Neural cell (in vitro differentiated cells): ENCODE data around the gene CCL15. TPM values are rescaled to one million over a fixed set of nuclear protein-coding genes. Genes with fewer than 3 reads are reported as not detected.

Source experiments
- H2AFZ ChIP-seq: fragments of 200-600, 300-800 bp; sonication (generic), shearing (Covaris generic); 2 replicates; pipeline ENCODE4 v1.6.0; 2014; ENCODE audit warnings: low read depth, mild to moderate bottlenecking, antibody characterized with exemption, low read length, moderate library complexity
- H3F3A ChIP-seq: fragments of 200-600 bp; shearing (Covaris generic); 2 replicates; pipeline ENCODE4 v1.6.1; 2016; ENCODE audit warnings: mild to moderate bottlenecking, moderate library complexity, mixed read lengths, antibody characterized with exemption, low read length; ENCODE audit not compliant: insufficient read depth, poor library complexity, severe bottlenecking
- H3K27ac ChIP-seq: fragments of 200-600, 300-800 bp; sonication (generic), shearing (Covaris generic); 2 replicates; pipeline ENCODE4 v1.5.1; 2014; ENCODE audit warnings: mild to moderate bottlenecking, low read length, moderate library complexity
- H3K27me3 ChIP-seq: fragments of 300-800, 200-600 bp; sonication (generic), shearing (Covaris generic); 2 replicates; pipeline ENCODE4 v1.6.0; 2014; ENCODE audit warnings: mild to moderate bottlenecking, low read depth, low read length, moderate library complexity; ENCODE audit not compliant: insufficient read depth
- H3K36me3 ChIP-seq: fragments of 300-800, 200-600 bp; sonication (generic), shearing (Covaris generic); 2 replicates; pipeline ENCODE4 v1.5.1; 2014; ENCODE audit warnings: mild to moderate bottlenecking, antibody characterized with exemption, low read length, moderate library complexity; ENCODE audit not compliant: insufficient read depth
- H3K4me2 ChIP-seq: fragments of 300-800, 200-600 bp; sonication (generic), shearing (Covaris generic); 2 replicates; pipeline ENCODE4 v1.6.0; 2014; ENCODE audit warnings: mild to moderate bottlenecking, low read length
- H3K4me3 ChIP-seq: fragments of 300-800, 200-600 bp; sonication (generic), shearing (Covaris generic); 2 replicates; pipeline ENCODE4 v1.5.1; 2014; ENCODE audit warnings: mild to moderate bottlenecking, low read length, moderate library complexity
- H3K79me2 ChIP-seq: fragments of 200-600 bp; shearing (Covaris generic); replicated peaks from 2 replicates; pipeline ENCODE4 v1.6.0; 2014; ENCODE audit warnings: mild to moderate bottlenecking, low read length, moderate library complexity; ENCODE audit not compliant: insufficient read depth
- H3K9ac ChIP-seq: fragments of 300-800, 200-600 bp; sonication (generic), shearing (Covaris generic); 2 replicates; pipeline ENCODE4 v1.6.1; 2016; ENCODE audit warnings: mild to moderate bottlenecking, low read length, mixed read lengths
- H3K9me2 ChIP-seq: fragments of 200-600 bp; shearing (Covaris generic); 2 replicates; pipeline ENCODE4 v1.6.1; 2016; ENCODE audit warnings: mild to moderate bottlenecking, low read length, mixed read lengths; ENCODE audit not compliant: insufficient read depth
- H3K9me3 ChIP-seq: fragments of 200-600, 300-800 bp; sonication (generic), shearing (Covaris generic); 2 replicates; pipeline ENCODE4 v1.6.1; 2016; ENCODE audit warnings: mild to moderate bottlenecking, mixed run types, low read length, moderate library complexity, mixed read lengths
- H4K20me1 ChIP-seq: fragments of 200-600 bp; shearing (Covaris generic); 2 replicates; pipeline ENCODE4 v1.6.1; 2016; ENCODE audit warnings: mild to moderate bottlenecking, mixed run types; ENCODE audit not compliant: insufficient read depth
- EP300 ChIP-seq: fragments of 450-650 bp; conservative IDR thresholded peaks from 2 replicates; pipeline ENCODE4 v1.6.1; 2014; ENCODE audit warnings: antibody characterized with exemption, mild to moderate bottlenecking, moderate library complexity; ENCODE audit not compliant: poor library complexity, severe bottlenecking
- EZH2 ChIP-seq: fragments of 200-600, 300-800 bp; shearing (Covaris generic), sonication (generic); IDR thresholded peaks from 2 replicates; pipeline ENCODE4 v1.6.1; 2014; ENCODE audit warnings: antibody characterized with exemption, low read length, borderline replicate concordance, mild to moderate bottlenecking; ENCODE audit not compliant: insufficient read depth, poor library complexity, severe bottlenecking
- MXI1 ChIP-seq: fragments of 450-650 bp; conservative IDR thresholded peaks from 2 replicates; pipeline ENCODE4 v1.6.1; 2014; ENCODE audit warnings: antibody characterized with exemption, mild to moderate bottlenecking; ENCODE audit not compliant: poor library complexity, severe bottlenecking
- POLR2AphosphoS5 ChIP-seq: IDR thresholded peaks from 2 replicates; pipeline ENCODE4 v1.6.1; 2012
- RAD21 ChIP-seq: fragments of 450-650 bp; conservative IDR thresholded peaks from 2 replicates; pipeline ENCODE4 v1.6.1; 2014; ENCODE audit warnings: antibody characterized with exemption, mild to moderate bottlenecking, moderate library complexity
- REST ChIP-seq: IDR thresholded peaks from 2 replicates; pipeline ENCODE4 v1.6.1; 2012; ENCODE audit warnings: borderline replicate concordance
- SMC3 ChIP-seq: fragments of 450-650 bp; conservative IDR thresholded peaks from 2 replicates; pipeline ENCODE4 v1.6.1; 2014; ENCODE audit warnings: antibody characterized with exemption, mild to moderate bottlenecking, moderate library complexity; ENCODE audit not compliant: poor library complexity
- TAF1 ChIP-seq: IDR thresholded peaks from 2 replicates; pipeline ENCODE4 v1.6.1; 2012; ENCODE audit warnings: low read depth
- polyA plus RNA-seq: library from polyadenylated mRNA; depleted of rRNA; stranded (reverse); fragments of >200 nt; gene quantifications from 2 replicates; pipeline ENCODE4 v1.2.3, GENCODE V29; 2014
- TF ChIP-seq, protein P1 (sequence below): fragments of 450-650 bp; IDR thresholded peaks from 2 replicates; pipeline ENCODE4 v1.5.1; 2014; ENCODE audit warnings: antibody characterized with exemption, mild to moderate bottlenecking, moderate library complexity; ENCODE audit not compliant: poor library complexity, severe bottlenecking

The CCL15 gene
- polyA plus RNA-seq, 1 donor from 2014 or later, result not detected

DNA sequence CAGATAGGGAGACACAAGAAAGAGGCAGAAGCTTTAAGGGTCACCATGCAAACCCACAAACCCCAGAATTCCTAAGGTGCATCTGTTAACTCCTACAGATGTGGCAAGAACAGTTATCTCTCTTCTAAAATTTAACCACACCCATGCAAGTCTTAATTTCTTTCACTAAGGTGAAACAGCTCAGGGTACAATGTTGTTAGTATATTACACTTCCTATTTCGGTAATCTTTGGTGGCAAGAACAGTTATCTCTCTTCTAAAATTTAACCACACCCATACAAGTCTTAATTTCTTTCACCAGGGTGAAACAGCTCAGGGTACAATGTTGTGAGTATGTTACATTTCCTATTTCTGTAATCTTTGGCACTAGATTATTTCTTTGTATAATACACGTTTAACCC is 9.8 kb upstream of the CCL15 start:
- TF ChIP-seq EZH2 (no peak), SMC3 (no peak), MXI1 (no peak), TAF1 (no peak), REST (no peak), EP300 (no peak), RAD21 (no peak), POLR2AphosphoS5 (no peak)
- TF ChIP-seq, protein P1, sequence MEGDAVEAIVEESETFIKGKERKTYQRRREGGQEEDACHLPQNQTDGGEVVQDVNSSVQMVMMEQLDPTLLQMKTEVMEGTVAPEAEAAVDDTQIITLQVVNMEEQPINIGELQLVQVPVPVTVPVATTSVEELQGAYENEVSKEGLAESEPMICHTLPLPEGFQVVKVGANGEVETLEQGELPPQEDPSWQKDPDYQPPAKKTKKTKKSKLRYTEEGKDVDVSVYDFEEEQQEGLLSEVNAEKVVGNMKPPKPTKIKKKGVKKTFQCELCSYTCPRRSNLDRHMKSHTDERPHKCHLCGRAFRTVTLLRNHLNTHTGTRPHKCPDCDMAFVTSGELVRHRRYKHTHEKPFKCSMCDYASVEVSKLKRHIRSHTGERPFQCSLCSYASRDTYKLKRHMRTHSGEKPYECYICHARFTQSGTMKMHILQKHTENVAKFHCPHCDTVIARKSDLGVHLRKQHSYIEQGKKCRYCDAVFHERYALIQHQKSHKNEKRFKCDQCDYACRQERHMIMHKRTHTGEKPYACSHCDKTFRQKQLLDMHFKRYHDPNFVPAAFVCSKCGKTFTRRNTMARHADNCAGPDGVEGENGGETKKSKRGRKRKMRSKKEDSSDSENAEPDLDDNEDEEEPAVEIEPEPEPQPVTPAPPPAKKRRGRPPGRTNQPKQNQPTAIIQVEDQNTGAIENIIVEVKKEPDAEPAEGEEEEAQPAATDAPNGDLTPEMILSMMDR, result no peak
- Histone ChIP-seq H2AFZ (no peak overlapping the region), H3K4me2 (no peak overlapping the region), H3K4me3 (no peak overlapping the region), H3F3A (no peaks in the 10 kb centered on the region), H3K79me2 (no peaks in the 10 kb centered on the region), H3K27ac (no peak overlapping the region), H3K9me3 (no peaks in the 10 kb centered on the region), H3K36me3 (no peaks in the 10 kb centered on the region), H3K9ac (no peak overlapping the region), H3K27me3 (no peaks in the 10 kb centered on the region), H3K9me2 (no peaks in the 10 kb centered on the region), H4K20me1 (no peaks in the 10 kb centered on the region)

- no peaks in the 10 kb centered on the region for H3K9me2 ChIP-seq
- H3K4me2 ChIP-seq, result no peak overlapping the region
- H3K9ac ChIP-seq, result no peak overlapping the region
- H3F3A ChIP-seq, result no peaks in the 10 kb centered on the region
- no peaks in the 10 kb centered on the region for H3K27me3 ChIP-seq
- no peaks in the 10 kb centered on the region for H3K36me3 ChIP-seq
- TF ChIP-seq EZH2, result no peak
- H2AFZ ChIP-seq, result no peak overlapping the region
- H3K4me3 ChIP-seq, result no peak overlapping the region
- no peaks in the 10 kb centered on the region for H3K9me3 ChIP-seq
- H3K27ac ChIP-seq, result no peak overlapping the region
- H4K20me1 ChIP-seq, result no peaks in the 10 kb centered on the region
- H3K79me2 ChIP-seq, result no peaks in the 10 kb centered on the region
Observed at GRCh38 chr17:36008998-36009665, 7.8 kb upstream of the CCL15 start.
